Measurements from ENCODE around the gene LRRFIP1. TPM values are rescaled to one million over a fixed set of nuclear protein-coding genes. Genes with fewer than 3 reads are reported as not detected.

LRRFIP1 gene
- total RNA-seq, 4 donors from 2014 or later = 142 to 213 (median 191) TPM

- H3K36me3 ChIP-seq = no peaks in the 10 kb centered on the region
- WGBS = 12% methylated on average over 6 of the region's 7 CpGs
- H3K9me3 ChIP-seq = no peaks in the 10 kb centered on the region
- H3K4me3 ChIP-seq = peak overlapping the region; percentile 71 to 96 (median 87)
- no peak for DNase-seq (ENCODE audit: extremely low spot score)
- TF ChIP-seq POLR2AphosphoS5 (IDR thresholded peaks at IDR 0.05) = peak; percentile 72 to 83
- no peak for TF ChIP-seq CTCF (IDR thresholded peaks at IDR 0.05)
- peaks cover 84 to 89% (median 88%) of the 10 kb centered on the region in 4 donors for H3K4me1 ChIP-seq
- peak overlapping the region; percentile 93 to 100 (median 98) for H3K27ac ChIP-seq (replicated peaks in 1 of 4)
- intact Hi-C loops (cut with DNase I) = loop anchor here (5.0 kb wide), 1 partner anchor 37 kb away; no protein-coding TSS in a partner anchor
- H3K27me3 ChIP-seq = no peaks in the 10 kb centered on the region
Observed at GRCh38 chr2:237695201-237695780, 67.9 kb downstream of the LRRFIP1 start.

- DNase-seq (ENCODE audit: extremely low spot score) = no peak
- 41% methylated on average over 4 of the region's 5 CpGs for WGBS
- H3K4me3 ChIP-seq = peak overlapping the region in 1 of 4 donors; percentile 2
- no peaks in the 10 kb centered on the region for H3K36me3 ChIP-seq
- H3K27me3 ChIP-seq = no peaks in the 10 kb centered on the region
- intact Hi-C loops (cut with DNase I) = loop anchor here (5.0 kb wide), 1 partner anchor 36 kb away; no protein-coding TSS in a partner anchor
- no peak for TF ChIP-seq CTCF (IDR thresholded peaks at IDR 0.05)
- no peak for TF ChIP-seq POLR2A (IDR thresholded peaks at IDR 0.05; ENCODE audit: low read depth)
- peak; percentile 12 to 24 for TF ChIP-seq POLR2AphosphoS5 (IDR thresholded peaks at IDR 0.05)
- TF ChIP-seq EP300 (IDR thresholded peaks at IDR 0.05) = no peak
- peaks cover 87 to 89% (median 88%) of the 10 kb centered on the region in 4 donors for H3K4me1 ChIP-seq
- H3K27ac ChIP-seq (replicated peaks in 1 of 4) = peak overlapping the region; percentile 93 to 100 (median 98)
- no peaks in the 10 kb centered on the region for H3K9me3 ChIP-seq
Observed at GRCh38 chr2:237696461-237696860, 69.1 kb downstream of the LRRFIP1 start.

- TF ChIP-seq POLR2AphosphoS5 (IDR thresholded peaks at IDR 0.05) (no peak), POLR2A (IDR thresholded peaks at IDR 0.05; ENCODE audit: low read depth) (no peak), CTCF (IDR thresholded peaks at IDR 0.05) (no peak), EP300 (IDR thresholded peaks at IDR 0.05) (no peak)
- intact Hi-C loops (cut with DNase I) = loop anchor here (5.0 kb wide), 1 partner anchor 35 kb away; no protein-coding TSS in a partner anchor
Observed at GRCh38 chr2:237697586-237698357, 70.4 kb downstream of the LRRFIP1 start.

GRCh38 chr2:237698358-237698694 is 70.9 kb downstream of the LRRFIP1 start:
- peaks cover 100% of the 10 kb centered on the region in 4 donors for H3K4me1 ChIP-seq
- H3K9me3 ChIP-seq = no peaks in the 10 kb centered on the region
- 61% methylated on average over 3 of the region's 5 CpGs for WGBS
- no peaks in the 10 kb centered on the region for H3K27me3 ChIP-seq
- peak overlapping the region in 1 of 4 donors; percentile 6 for H3K4me3 ChIP-seq
- TF ChIP-seq POLR2A (IDR thresholded peaks at IDR 0.05; ENCODE audit: low read depth) (no peak), EP300 (IDR thresholded peaks at IDR 0.05) (no peak), POLR2AphosphoS5 (IDR thresholded peaks at IDR 0.05) (no peak), CTCF (IDR thresholded peaks at IDR 0.05) (no peak)
- peak overlapping the region; percentile 93 to 100 (median 98) for H3K27ac ChIP-seq (replicated peaks in 1 of 4)
- no peak for DNase-seq (ENCODE audit: extremely low spot score)
- intact Hi-C loops (cut with DNase I) = loop anchor here (5.0 kb wide), 1 partner anchor 34 kb away; no protein-coding TSS in a partner anchor
- no peaks in the 10 kb centered on the region for H3K36me3 ChIP-seq

More at GRCh38 chr2:237697586-237698357, 70.4 kb downstream of the LRRFIP1 start:
- Histone ChIP-seq H3K27ac (replicated peaks in 1 of 4) (peak overlapping the region; percentile 93 to 100 (median 98)), H3K4me3 (peak overlapping the region in 1 of 4 donors; percentile 6), H3K36me3 (no peaks in the 10 kb centered on the region), H3K27me3 (no peaks in the 10 kb centered on the region), H3K9me3 (no peaks in the 10 kb centered on the region), H3K4me1 (peaks cover 98 to 100% (median 100%) of the 10 kb centered on the region in 4 donors)
- DNase-seq (ENCODE audit: extremely low spot score) = no peak
- WGBS = 47% methylated on average over 13 of the region's 13 CpGs

Data from esophagus muscularis mucosa (tissue), 4 donors.